ENCODE measurements around the gene NRG2.

- TF ChIP-seq POLR2A (IDR thresholded peaks at IDR 0.05) (no peak), CTCF (IDR thresholded peaks at IDR 0.05) (peak in 2 of 12 donors; percentile 12 to 24)
Measured at GRCh38 chr5:139893873-139894272, 149.2 kb downstream of the NRG2 start.
